GM19351 (cell line): ENCODE results near the gene PRKG1.
A peak's percentile ranks its signal among the peaks of the same experiment; 100 is the strongest.
"Not testable (repeated sequence)": the region's sequence is repeated elsewhere in the genome, so short reads cannot be mapped to it uniquely, and the experiment has no call there.

Experiments
- ATAC-seq: cut with Tn5 transposase; IDR thresholded peaks from one replicate; pipeline ENCODE4 v1.9.1; 2021; ENCODE audit warnings: mild to moderate bottlenecking, moderate library complexity; ENCODE audit not compliant: unreplicated experiment

Gene PRKG1

GRCh38 chr10:52221923-52222322 lies 1147.6 kb downstream of the PRKG1 start:
- no peak for ATAC-seq

- no peak for ATAC-seq
Measured at GRCh38 chr10:52226197-52226847, 1152.0 kb downstream of the PRKG1 start.

- ATAC-seq, result no peak
Measured at GRCh38 chr10:52228556-52228955, 1154.3 kb downstream of the PRKG1 start.

GRCh38 chr10:52229291-52229931 lies 1155.1 kb downstream of the PRKG1 start:
- ATAC-seq, result no peak

GRCh38 chr10:52232561-52233350 lies 1158.5 kb downstream of the PRKG1 start:
- ATAC-seq, result peak; percentile 100

GRCh38 chr10:52233351-52233991 lies 1159.2 kb downstream of the PRKG1 start:
- ATAC-seq, result not testable (repeated sequence)

GRCh38 chr10:52239771-52240170 lies 1165.5 kb downstream of the PRKG1 start:
- no peak for ATAC-seq

- ATAC-seq, result no peak
Measured at GRCh38 chr10:52245547-52245946, 1171.3 kb downstream of the PRKG1 start.

GRCh38 chr10:52247929-52248328 lies 1173.6 kb downstream of the PRKG1 start:
- ATAC-seq, result not testable (repeated sequence)

GRCh38 chr10:52248697-52249306 lies 1174.5 kb downstream of the PRKG1 start:
- ATAC-seq, result no peak

GRCh38 chr10:52249850-52250395 lies 1175.6 kb downstream of the PRKG1 start:
- ATAC-seq, result no peak

GRCh38 chr10:52250510-52250909 lies 1176.2 kb downstream of the PRKG1 start:
- no peak for ATAC-seq

- no peak for ATAC-seq
Measured at GRCh38 chr10:52252307-52252706, 1178.0 kb downstream of the PRKG1 start.

- peak; percentile 95 for ATAC-seq
Measured at GRCh38 chr10:52256832-52257691, 1182.8 kb downstream of the PRKG1 start.

- peak; percentile 83 for ATAC-seq
Measured at GRCh38 chr10:52257692-52258075, 1183.4 kb downstream of the PRKG1 start.

- ATAC-seq, result no peak
Measured at GRCh38 chr10:52258799-52259425, 1184.6 kb downstream of the PRKG1 start.

- ATAC-seq, result no peak
Measured at GRCh38 chr10:52259426-52259812, 1185.1 kb downstream of the PRKG1 start.

- ATAC-seq, result no peak
Measured at GRCh38 chr10:52261362-52261761, 1187.1 kb downstream of the PRKG1 start.
